Measurements from ENCODE around the gene GOLGA6L25. TPM values are rescaled to one million over a fixed set of nuclear protein-coding genes. Genes with fewer than 3 reads are reported as not detected.
A peak's percentile ranks its signal among the peaks of the same experiment; 100 is the strongest.
"Not testable (repeated sequence)": the region's sequence is repeated elsewhere in the genome, so short reads cannot be mapped to it uniquely, and the experiment has no call there.

The GOLGA6L25 gene, protein sequence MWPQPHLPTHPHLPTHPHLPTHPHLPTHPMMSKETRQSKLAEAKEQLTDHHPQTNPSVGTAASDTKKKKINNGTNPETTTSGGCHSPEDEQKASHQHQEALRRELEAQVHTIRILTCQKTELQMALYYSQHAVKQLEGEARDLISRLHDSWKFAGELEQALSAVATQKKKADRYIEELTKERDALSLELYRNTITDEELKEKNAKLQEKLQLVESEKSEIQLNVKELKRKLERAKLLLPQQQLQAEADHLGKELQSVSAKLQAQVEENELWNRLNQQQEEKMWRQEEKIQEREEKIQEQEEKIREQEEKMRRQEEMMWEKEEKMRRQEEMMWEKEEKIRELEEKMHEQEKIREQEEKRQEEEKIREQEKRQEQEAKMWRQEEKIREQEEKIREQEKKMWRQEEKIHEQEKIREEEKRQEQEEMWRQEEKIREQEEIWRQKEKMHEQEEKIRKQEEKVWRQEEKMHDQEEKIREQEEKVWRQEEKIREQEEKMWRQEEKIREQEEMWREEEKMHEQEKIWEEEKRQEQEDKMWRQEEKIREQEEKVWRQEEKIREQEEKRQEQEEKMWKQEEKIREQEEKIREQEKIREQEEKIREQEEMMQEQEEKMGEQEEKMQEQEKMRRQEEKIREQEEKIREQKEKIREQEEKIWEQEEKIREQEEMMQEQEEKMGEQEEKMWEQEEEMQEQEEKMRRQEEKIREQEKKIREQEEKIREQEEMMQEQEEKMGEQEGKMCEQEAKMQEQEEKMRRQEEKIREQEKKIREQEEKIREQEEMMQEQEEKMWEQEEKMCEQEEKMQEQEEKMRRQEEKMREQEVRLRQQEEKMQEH
- not detected for polyA plus RNA-seq

GRCh38 chr15:28553268-28553667 is at the start of gene GOLGA6L25:
Gene GOLGA6L25, plus strand, starts transcription at chr15:28553568. Its CDS starts 61 bp downstream, at chr15:28553629.
- not testable (repeated sequence) for H3K27ac Mint-ChIP-seq, H3K4me1 Mint-ChIP-seq, H3K4me3 Mint-ChIP-seq, H3K36me3 Mint-ChIP-seq, H3K27me3 Mint-ChIP-seq, H3K9me3 Mint-ChIP-seq

DNA sequence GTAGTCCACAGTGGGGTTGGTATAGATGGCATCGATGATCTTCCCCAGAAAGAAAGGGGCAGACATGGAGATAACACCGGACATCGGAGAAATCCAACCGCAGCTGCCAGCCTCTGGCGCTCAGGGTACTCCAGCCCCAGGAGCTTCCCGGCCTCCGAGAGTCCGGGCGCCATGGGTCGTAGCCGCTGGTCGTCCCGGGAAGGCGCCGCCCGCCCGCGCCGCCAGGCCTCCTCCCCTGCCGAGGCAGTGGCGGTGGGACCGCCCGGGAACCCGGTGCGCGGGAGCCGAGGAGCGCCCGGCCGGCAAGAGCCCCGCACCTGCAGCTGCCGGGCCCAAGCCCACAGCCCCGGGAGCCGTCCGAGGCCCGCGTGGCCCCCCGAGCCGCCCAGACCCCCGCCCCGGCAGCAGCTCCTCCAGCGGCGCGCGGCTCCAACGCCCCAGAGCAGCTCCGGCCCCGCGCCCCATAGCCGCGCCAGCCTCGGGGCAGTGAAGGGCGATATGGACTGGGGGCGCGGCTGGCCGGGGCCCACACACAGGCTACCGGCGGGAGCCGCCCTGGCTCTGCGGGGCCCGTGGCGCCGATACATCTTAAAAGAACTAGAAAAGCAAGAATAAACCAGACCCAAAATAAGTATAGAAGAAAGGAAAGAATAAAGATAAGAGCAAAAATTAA is 45.0 kb upstream of the GOLGA6L25 start:
- H3K4me3 Mint-ChIP-seq, H3K27ac Mint-ChIP-seq, H3K36me3 Mint-ChIP-seq, H3K4me1 Mint-ChIP-seq, H3K9me3 Mint-ChIP-seq, H3K27me3 Mint-ChIP-seq: not testable (repeated sequence)

- H3K9me3 Mint-ChIP-seq, H3K4me3 Mint-ChIP-seq, H3K27ac Mint-ChIP-seq, H3K4me1 Mint-ChIP-seq, H3K36me3 Mint-ChIP-seq, H3K27me3 Mint-ChIP-seq: not testable (repeated sequence)
Measured at GRCh38 chr15:28514128-28514527, 39.2 kb upstream of the GOLGA6L25 start.

DNA sequence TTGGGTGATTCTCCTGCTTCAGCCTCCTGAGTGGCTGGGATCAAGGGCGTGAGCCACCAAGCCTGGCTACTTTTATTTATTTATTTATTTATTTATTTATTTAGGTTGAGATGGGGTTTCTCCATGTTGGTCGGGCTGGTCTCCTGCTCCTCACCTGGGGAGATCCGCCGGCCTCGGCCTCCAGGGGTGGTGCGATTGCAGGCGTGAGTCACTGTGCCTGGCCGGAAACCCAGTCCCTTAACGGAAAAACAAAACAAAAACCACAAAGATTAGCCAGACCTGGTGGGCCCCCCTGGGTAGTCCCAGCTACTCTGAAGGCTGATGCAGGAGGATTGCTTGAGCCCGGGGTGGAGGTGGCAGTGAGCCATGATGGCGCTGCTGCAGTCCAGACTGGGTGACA is 38.2 kb upstream of the GOLGA6L25 start:
- not testable (repeated sequence) for H3K4me1 Mint-ChIP-seq, H3K9me3 Mint-ChIP-seq, H3K27ac Mint-ChIP-seq, H3K36me3 Mint-ChIP-seq, H3K27me3 Mint-ChIP-seq, H3K4me3 Mint-ChIP-seq

GRCh38 chr15:28532954-28533353 is 20.4 kb upstream of the GOLGA6L25 start, which contains the start of gene GOLGA8G:
Gene GOLGA8G, minus strand, starts transcription at chr15:28532971. Its CDS starts 62 bp downstream, at chr15:28532909.
- H3K4me3 Mint-ChIP-seq, H3K9me3 Mint-ChIP-seq, H3K27me3 Mint-ChIP-seq, H3K36me3 Mint-ChIP-seq, H3K4me1 Mint-ChIP-seq, H3K27ac Mint-ChIP-seq: not testable (repeated sequence)

DNA sequence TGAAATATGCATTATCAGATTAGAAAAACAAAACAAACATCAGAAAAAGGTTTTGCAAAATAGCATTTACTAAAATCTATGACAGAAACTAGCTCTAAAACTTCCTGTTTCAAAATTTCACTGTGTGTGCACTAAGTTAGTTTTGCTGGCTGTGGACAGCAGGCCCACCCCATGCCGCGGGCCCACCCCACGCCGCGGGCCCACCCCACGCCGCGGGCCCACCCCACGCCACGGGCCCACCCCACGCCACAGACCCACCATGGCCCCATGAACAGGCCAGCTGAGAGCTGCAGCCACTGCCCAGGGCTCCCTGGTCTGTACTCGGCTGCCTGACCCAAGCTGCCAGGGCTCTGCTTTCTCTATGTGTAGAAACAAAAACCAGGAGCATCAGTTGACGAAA is 20.0 kb downstream of the GOLGA6L25 start:
- not testable (repeated sequence) for H3K27me3 Mint-ChIP-seq, H3K9me3 Mint-ChIP-seq, H3K4me3 Mint-ChIP-seq, H3K36me3 Mint-ChIP-seq, H3K27ac Mint-ChIP-seq, H3K4me1 Mint-ChIP-seq

GRCh38 chr15:28588977-28589606 is 35.7 kb downstream of the GOLGA6L25 start:
- not testable (repeated sequence) for H3K9me3 Mint-ChIP-seq, H3K4me1 Mint-ChIP-seq, H3K36me3 Mint-ChIP-seq, H3K27ac Mint-ChIP-seq, H3K27me3 Mint-ChIP-seq
- H3K4me3 Mint-ChIP-seq = peak overlapping the region in 1 of 4 donors; percentile 86

GRCh38 chr15:28589769-28590168 is 36.4 kb downstream of the GOLGA6L25 start:
- not testable (repeated sequence) for H3K36me3 Mint-ChIP-seq, H3K4me1 Mint-ChIP-seq, H3K27me3 Mint-ChIP-seq, H3K9me3 Mint-ChIP-seq
- Mint-ChIP-seq H3K27ac (peak overlapping the region in 1 of 3 donors; percentile 91), H3K4me3 (peak overlapping the region; percentile 86 to 97 (median 96))

DNA sequence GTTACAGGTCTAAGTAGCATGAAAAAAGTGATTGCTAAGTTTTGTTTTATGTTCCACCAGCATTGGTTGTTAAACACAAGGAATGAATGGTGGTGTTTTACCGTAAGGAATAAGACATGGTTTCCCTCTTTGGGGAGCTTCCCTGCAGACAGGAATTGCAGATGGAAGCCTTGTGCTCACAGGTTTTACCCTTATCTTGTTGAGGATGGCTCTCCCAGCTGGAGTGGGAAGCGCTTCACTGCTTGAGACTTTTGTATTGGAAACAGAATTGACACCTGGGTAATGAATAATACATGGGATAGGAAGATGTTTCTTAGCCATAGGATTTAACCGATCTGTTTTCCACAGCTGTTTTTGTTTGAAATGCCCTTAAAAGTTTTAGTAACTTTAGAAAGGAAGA is 39.0 kb downstream of the GOLGA6L25 start:
- not testable (repeated sequence) for H3K9me3 Mint-ChIP-seq, H3K36me3 Mint-ChIP-seq, H3K27me3 Mint-ChIP-seq, H3K4me1 Mint-ChIP-seq, H3K27ac Mint-ChIP-seq, H3K4me3 Mint-ChIP-seq

DNA sequence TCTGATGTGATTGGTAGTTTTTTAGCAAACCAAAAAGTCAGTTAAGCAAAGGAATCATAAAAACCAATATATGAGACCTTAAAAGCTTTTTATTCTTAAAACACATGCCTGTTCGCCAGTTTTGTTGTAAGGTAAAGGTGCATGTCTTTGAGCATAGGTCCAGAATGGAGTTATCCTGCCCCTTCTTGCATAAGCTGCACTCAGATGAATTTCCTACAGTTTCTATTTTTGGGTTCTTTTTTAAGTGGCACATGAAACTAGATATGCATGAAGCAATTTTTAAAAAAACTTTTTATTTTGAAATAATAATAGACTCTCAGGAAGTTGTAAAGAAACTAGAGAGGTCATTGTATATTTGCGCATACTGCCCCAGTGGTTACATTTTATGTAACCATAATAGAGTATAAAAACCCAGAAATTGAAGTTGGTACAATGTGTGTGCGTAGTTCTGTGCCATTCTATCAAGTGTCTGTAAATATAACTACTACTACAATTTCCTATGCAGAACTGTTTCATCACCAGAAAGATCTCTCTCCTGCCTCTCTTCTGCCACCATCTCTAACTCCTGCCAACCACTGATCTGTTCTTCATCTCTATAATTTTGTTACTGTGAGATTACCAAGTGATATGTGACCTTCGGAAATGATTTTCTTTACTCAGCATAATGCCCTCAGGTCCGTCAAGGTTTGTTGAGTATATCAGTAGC is 40.2 kb downstream of the GOLGA6L25 start:
- not testable (repeated sequence) for H3K9me3 Mint-ChIP-seq, H3K4me3 Mint-ChIP-seq, H3K36me3 Mint-ChIP-seq, H3K27me3 Mint-ChIP-seq, H3K27ac Mint-ChIP-seq, H3K4me1 Mint-ChIP-seq

GRCh38 chr15:28597471-28597870 is 44.1 kb downstream of the GOLGA6L25 start:
- not testable (repeated sequence) for H3K9me3 Mint-ChIP-seq

DNA sequence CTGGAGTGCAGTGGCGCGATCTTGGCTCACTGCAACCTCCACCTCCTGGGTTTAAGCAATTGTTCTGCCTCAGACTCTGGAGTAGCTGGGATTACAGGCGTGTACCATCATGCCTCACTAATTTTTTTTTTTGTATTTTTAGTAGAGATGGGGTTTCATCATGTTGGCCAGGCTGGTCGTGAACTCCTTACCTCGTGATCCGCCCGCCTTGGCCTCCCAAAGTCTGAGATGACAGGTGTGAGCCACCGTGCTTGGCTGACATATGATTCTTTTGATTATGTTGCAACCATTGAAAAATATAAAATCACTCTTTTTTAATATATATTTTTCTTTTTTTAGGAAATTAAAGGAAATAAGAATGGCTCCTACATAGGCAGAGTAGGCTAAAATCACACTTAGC is 44.8 kb downstream of the GOLGA6L25 start:
- H3K36me3 Mint-ChIP-seq, H3K27ac Mint-ChIP-seq, H3K4me3 Mint-ChIP-seq, H3K9me3 Mint-ChIP-seq, H3K4me1 Mint-ChIP-seq, H3K27me3 Mint-ChIP-seq: not testable (repeated sequence)

More at GRCh38 chr15:28597471-28597870, 44.1 kb downstream of the GOLGA6L25 start:
- not testable (repeated sequence) for H3K27me3 Mint-ChIP-seq, H3K36me3 Mint-ChIP-seq, H3K4me1 Mint-ChIP-seq, H3K27ac Mint-ChIP-seq, H3K4me3 Mint-ChIP-seq

- not testable (repeated sequence) for H3K9me3 Mint-ChIP-seq, H3K4me3 Mint-ChIP-seq, H3K27ac Mint-ChIP-seq, H3K27me3 Mint-ChIP-seq, H3K4me1 Mint-ChIP-seq, H3K36me3 Mint-ChIP-seq
Measured at GRCh38 chr15:28602152-28602551, 48.8 kb downstream of the GOLGA6L25 start.

All from IgD-negative memory B cell (primary cell).